ENCODE data around the gene AGO1. TPM values are rescaled to one million over a fixed set of nuclear protein-coding genes. Genes with fewer than 3 reads are reported as not detected.
"Not testable (repeated sequence)": the region's sequence is repeated elsewhere in the genome, so short reads cannot be mapped to it uniquely, and the experiment has no call there.

Gene AGO1
- total and polyA plus RNA-seq, 2 donors (not counting 1 experiment from before 2014, with no cell fraction given): 10.1 to 41.3 TPM

DNA sequence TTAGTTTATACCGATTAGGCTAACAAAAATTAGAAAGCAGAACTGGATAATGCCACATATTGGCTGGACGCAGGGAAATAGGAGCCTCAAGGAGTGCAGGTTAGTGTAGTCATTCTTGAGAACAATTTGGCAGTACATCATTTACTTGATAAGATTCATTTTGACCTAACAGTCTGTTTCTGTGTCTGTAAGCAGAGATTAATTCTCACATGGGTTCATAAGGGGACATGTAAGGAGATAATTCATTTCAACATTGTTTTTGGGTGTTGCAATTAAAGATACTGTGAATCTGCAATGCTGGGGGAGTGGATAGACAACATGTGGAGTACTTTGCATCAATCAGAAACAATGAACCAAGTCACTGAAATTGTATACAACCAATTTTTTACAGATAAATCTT lies 79.9 kb downstream of the AGO1 start:
- intact Hi-C loops (cut with micrococcal nuclease): no loop called here
- H3K27ac ChIP-seq (ENCODE audit: low read length in 2 of 2): no peak overlapping the region
- POLR2A ChIA-PET: no interaction called here
- TF ChIP-seq CTCF (IDR thresholded peaks at IDR 0.05) (no peak), EZH2 (IDR thresholded peaks at IDR 0.05; ENCODE audit: borderline replicate concordance, insufficient read depth, low read depth, low read length, poor library complexity, severe bottlenecking) (no peak)
- H3K9me3 Mint-ChIP-seq (ENCODE audit: insufficient read depth): peaks cover 3% of the 10 kb centered on the region
- H3K27me3 ChIP-seq (replicated peaks in 1 of 4; ENCODE audit: control extremely low read depth in 1 of 4, control insufficient read depth in 3 of 4, insufficient read depth in 4 of 4, low read length in 3 of 4): no peaks in the 10 kb centered on the region
- no peak overlapping the region for H3K4me2 ChIP-seq (replicated peaks; ENCODE audit: low read depth, low read length, poor library complexity, severe bottlenecking)
- H3K4me1 ChIP-seq (ENCODE audit: control insufficient read depth in 2 of 2, insufficient read depth in 2 of 2, low read length in 2 of 2): no peaks in the 10 kb centered on the region
- no peak for DNase-seq
- H3K9ac ChIP-seq (ENCODE audit: low read length): no peak overlapping the region
- H3K9me3 ChIP-seq (ENCODE audit: control extremely low read depth in 1 of 3, control insufficient read depth in 2 of 3, insufficient read depth in 1 of 3, low read length in 2 of 3): no peaks in the 10 kb centered on the region
- no peaks in the 10 kb centered on the region for H4K20me1 ChIP-seq (ENCODE audit: control insufficient read depth, insufficient read depth, low read length, poor library complexity, severe bottlenecking)
- H3K27me3 Mint-ChIP-seq: no peaks in the 10 kb centered on the region
- peaks cover 5% of the 10 kb centered on the region for H3K4me1 Mint-ChIP-seq
- H3K36me3 ChIP-seq (replicated peaks in 1 of 2; ENCODE audit: control extremely low read depth in 1 of 2, control insufficient read depth in 1 of 2, extremely low read depth in 1 of 2, insufficient read depth in 2 of 2, low read length in 1 of 2): peaks cover 0 to 2% of the 10 kb centered on the region in 2 experiments
- H3K79me2 ChIP-seq (ENCODE audit: control insufficient read depth, insufficient read depth, low read length): peaks cover 9% of the 10 kb centered on the region
- no peak overlapping the region for H3K4me3 ChIP-seq (ENCODE audit: control extremely low read depth in 1 of 5, extremely low read depth in 1 of 5, insufficient read depth in 1 of 5, low read depth in 2 of 5, low read length in 4 of 5)
- no peak overlapping the region for H3K27ac Mint-ChIP-seq
- ATAC-seq (ENCODE audit: low read depth): no peak
- WGBS (ENCODE audit: insufficient coverage): no CpG with 5 or more reads among the region's 2 CpGs
- no peak overlapping the region for H2AFZ ChIP-seq (ENCODE audit: insufficient read depth, low read depth, low read length, poor library complexity, severe bottlenecking)
- CTCF ChIA-PET: no interaction called here
- H3K4me3 Mint-ChIP-seq: no peak overlapping the region

- H3K4me1 Mint-ChIP-seq; H3K9ac ChIP-seq (ENCODE audit: low read length); H3K27ac ChIP-seq (ENCODE audit: low read length in 2 of 2); H3K79me2 ChIP-seq (ENCODE audit: control insufficient read depth, insufficient read depth, low read length); H3K36me3 ChIP-seq (replicated peaks in 1 of 2; ENCODE audit: control extremely low read depth in 1 of 2, control insufficient read depth in 1 of 2, extremely low read depth in 1 of 2, insufficient read depth in 2 of 2, low read length in 1 of 2); POLR2A ChIA-PET; H2AFZ ChIP-seq (ENCODE audit: insufficient read depth, low read depth, low read length, poor library complexity, severe bottlenecking); H3K9me3 Mint-ChIP-seq (ENCODE audit: insufficient read depth); H3K27ac Mint-ChIP-seq; DNase-seq; H3K27me3 Mint-ChIP-seq; H3K4me3 ChIP-seq (ENCODE audit: control extremely low read depth in 1 of 5, extremely low read depth in 1 of 5, insufficient read depth in 1 of 5, low read depth in 2 of 5, low read length in 4 of 5); CTCF ChIA-PET; H3K27me3 ChIP-seq (replicated peaks in 1 of 4; ENCODE audit: control extremely low read depth in 1 of 4, control insufficient read depth in 3 of 4, insufficient read depth in 4 of 4, low read length in 3 of 4); H3K4me3 Mint-ChIP-seq; H3K4me1 ChIP-seq (ENCODE audit: control insufficient read depth in 2 of 2, insufficient read depth in 2 of 2, low read length in 2 of 2); H3K9me3 ChIP-seq (ENCODE audit: control extremely low read depth in 1 of 3, control insufficient read depth in 2 of 3, insufficient read depth in 1 of 3, low read length in 2 of 3); ATAC-seq (ENCODE audit: low read depth); H3K4me2 ChIP-seq (replicated peaks; ENCODE audit: low read depth, low read length, poor library complexity, severe bottlenecking); intact Hi-C loops (cut with micrococcal nuclease); H4K20me1 ChIP-seq (ENCODE audit: control insufficient read depth, insufficient read depth, low read length, poor library complexity, severe bottlenecking): not testable (repeated sequence)
- WGBS (ENCODE audit: insufficient coverage): no CpG with 5 or more reads among the region's 1 CpG
These were observed 81.3 kb downstream of the AGO1 start for GRCh38 chr1:35964277-35964676.
